Activated CD8-positive, alpha-beta T cell treated with anti-CD3 and anti-CD28 coated beads for 36 hours (primary cell): ENCODE data around the gene CSNK1G3. TPM values are rescaled to one million over a fixed set of nuclear protein-coding genes. Genes with fewer than 3 reads are reported as not detected.

Experiments used
- ATAC-seq: fragments of 200-7000 bp; cut with Tn5 transposase; one replicate; pipeline ENCODE4 v1.10.0; 2021; ENCODE audit warnings: mild to moderate bottlenecking, moderate library complexity
- CTCF ChIA-PET: fragments of 350-600 bp; sonication (Branson Sonifier 250); formaldehyde crosslinking; loops from one replicate; lab custom pipeline; 2021; ENCODE audit warnings: antibody characterized with exemption; lab: Charles Lee
- POLR2A ChIA-PET: fragments of 350-600 bp; sonication (Branson Sonifier 250); formaldehyde crosslinking; loops from one replicate; lab custom pipeline; 2021; ENCODE audit warnings: antibody characterized with exemption; lab: Charles Lee
- DNase-seq: peaks from one replicate; pipeline ENCODE4 v3.0.0-alpha.2; 2020
- H3K27ac Mint-ChIP-seq: one replicate; pipeline ENCODE4 v1.8.0; 2021; ENCODE audit warnings: mild to moderate bottlenecking, mixed read lengths
- H3K27me3 Mint-ChIP-seq: one replicate; pipeline ENCODE4 v1.8.0; 2021; ENCODE audit warnings: mixed read lengths
- H3K36me3 Mint-ChIP-seq: one replicate; pipeline ENCODE4 v1.8.0; 2021; ENCODE audit warnings: low read depth, mixed read lengths
- H3K4me1 Mint-ChIP-seq: one replicate; pipeline ENCODE4 v1.8.0; 2021; ENCODE audit warnings: low read depth, mixed read lengths
- H3K4me3 Mint-ChIP-seq: one replicate; pipeline ENCODE4 v1.8.0; 2021; ENCODE audit warnings: mild to moderate bottlenecking, moderate library complexity, mixed read lengths
- H3K9me3 Mint-ChIP-seq: one replicate; pipeline ENCODE4 v1.8.0; 2021; ENCODE audit warnings: mixed read lengths
- intact Hi-C: fragments of 100-400 bp; cut with micrococcal nuclease; formaldehyde crosslinking; loops from one replicate; pipeline ENCODE4 v1.10.0; 2022
- total RNA-seq, 2 experiments: library from RNA; stranded (reverse); gene quantifications; one replicate each; pipeline ENCODE4 v1.2.3, GENCODE V29; 2021
- TF ChIP-seq, protein P1 (sequence below): fragments of 200-600 bp; IDR thresholded peaks from one replicate; pipeline ENCODE4 v1.8.0; 2022; ENCODE audit warnings: antibody characterized with exemption, mild to moderate bottlenecking

Gene CSNK1G3
- total RNA-seq, 2 experiments from 2014 or later = 36.1 to 39.2 TPM

DNA sequence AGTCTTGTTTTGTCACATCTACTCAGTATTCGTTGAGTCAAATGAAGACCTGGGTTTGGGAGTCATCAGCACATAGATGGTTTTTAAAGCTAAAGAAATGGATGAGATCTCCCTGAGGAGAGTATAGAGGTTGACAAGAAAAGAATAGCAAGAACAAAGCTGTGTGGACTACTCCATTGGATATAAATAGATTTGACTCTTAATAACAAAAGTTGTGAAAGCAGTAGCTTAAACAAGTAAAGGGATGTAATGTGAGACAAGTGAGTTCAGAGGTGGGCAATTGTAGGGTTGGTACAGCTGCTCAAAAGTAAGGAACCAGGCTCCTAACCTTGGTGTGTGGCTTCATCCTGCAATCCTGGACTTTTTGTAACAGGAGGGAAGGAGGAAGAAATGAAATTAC is 49.3 kb downstream of the CSNK1G3 start:
- POLR2A ChIA-PET = no interaction called here
- no peak overlapping the region for H3K4me3 Mint-ChIP-seq
- intact Hi-C loops = no loop called here
- peaks cover 5% of the 10 kb centered on the region for H3K9me3 Mint-ChIP-seq
- TF ChIP-seq, protein P1, sequence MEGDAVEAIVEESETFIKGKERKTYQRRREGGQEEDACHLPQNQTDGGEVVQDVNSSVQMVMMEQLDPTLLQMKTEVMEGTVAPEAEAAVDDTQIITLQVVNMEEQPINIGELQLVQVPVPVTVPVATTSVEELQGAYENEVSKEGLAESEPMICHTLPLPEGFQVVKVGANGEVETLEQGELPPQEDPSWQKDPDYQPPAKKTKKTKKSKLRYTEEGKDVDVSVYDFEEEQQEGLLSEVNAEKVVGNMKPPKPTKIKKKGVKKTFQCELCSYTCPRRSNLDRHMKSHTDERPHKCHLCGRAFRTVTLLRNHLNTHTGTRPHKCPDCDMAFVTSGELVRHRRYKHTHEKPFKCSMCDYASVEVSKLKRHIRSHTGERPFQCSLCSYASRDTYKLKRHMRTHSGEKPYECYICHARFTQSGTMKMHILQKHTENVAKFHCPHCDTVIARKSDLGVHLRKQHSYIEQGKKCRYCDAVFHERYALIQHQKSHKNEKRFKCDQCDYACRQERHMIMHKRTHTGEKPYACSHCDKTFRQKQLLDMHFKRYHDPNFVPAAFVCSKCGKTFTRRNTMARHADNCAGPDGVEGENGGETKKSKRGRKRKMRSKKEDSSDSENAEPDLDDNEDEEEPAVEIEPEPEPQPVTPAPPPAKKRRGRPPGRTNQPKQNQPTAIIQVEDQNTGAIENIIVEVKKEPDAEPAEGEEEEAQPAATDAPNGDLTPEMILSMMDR = no peak
- CTCF ChIA-PET = interaction anchor here (1.3 to 1.6 kb wide), 3 partner anchors 27 to 194 kb away, joined by 4 to 5 read pairs (median 4); partner anchors contain the start of gene CEP120
- peaks cover 28% of the 10 kb centered on the region for H3K36me3 Mint-ChIP-seq
- ATAC-seq (no peak), DNase-seq (no peak)
- H3K27ac Mint-ChIP-seq = no peak overlapping the region
- H3K27me3 Mint-ChIP-seq = no peaks in the 10 kb centered on the region
- peaks cover 17% of the 10 kb centered on the region for H3K4me1 Mint-ChIP-seq

DNA sequence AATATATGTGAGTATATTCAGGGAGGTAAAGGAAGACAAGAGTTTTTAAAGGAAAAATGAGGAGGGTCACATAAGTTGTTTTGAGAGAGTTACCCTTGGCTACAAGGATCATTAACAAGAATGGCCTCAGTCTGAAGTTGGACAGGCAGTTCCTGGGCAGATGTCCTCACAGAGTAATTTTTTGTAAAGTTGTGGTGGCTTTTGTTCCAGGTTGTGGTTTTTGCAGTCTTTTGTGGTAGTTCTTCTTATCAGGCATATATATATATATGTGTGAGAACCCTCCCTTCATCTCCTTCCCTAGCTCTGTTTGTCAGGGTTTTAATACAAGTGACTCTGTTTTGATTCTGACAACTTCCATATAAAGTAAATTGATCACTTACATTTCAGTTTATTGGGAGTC is 60.0 kb downstream of the CSNK1G3 start:
- Mint-ChIP-seq H3K36me3 (peaks cover 24% of the 10 kb centered on the region), H3K4me3 (no peak overlapping the region), H3K27me3 (no peaks in the 10 kb centered on the region), H3K9me3 (no peaks in the 10 kb centered on the region), H3K4me1 (peaks cover 23% of the 10 kb centered on the region), H3K27ac (no peak overlapping the region)
- ChIA-PET CTCF (no interaction called here), POLR2A (no interaction called here)
- DNase-seq = no peak
- intact Hi-C loops = no loop called here
- no peak for ATAC-seq
- TF ChIP-seq, protein P1 = no peak

DNA sequence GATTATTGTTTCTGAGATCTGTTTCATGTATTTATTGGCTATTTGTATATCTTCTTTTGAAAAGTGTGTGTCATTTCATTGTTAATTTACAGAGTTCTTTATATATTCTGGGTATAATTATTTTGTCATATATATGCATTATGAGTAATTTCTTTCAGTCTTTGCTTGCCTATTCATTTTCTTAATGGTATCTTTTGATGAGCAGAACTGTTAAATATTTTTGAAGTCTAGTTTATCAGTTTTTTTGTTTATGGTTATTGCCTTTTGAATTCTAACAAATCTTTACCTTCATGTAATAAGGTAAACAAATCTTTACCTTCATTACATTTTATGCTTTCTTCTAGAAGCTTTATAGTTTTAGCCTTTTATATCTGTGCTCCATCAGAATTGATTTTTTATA is 66.4 kb downstream of the CSNK1G3 start:
- no peak for ATAC-seq
- no peak overlapping the region for H3K4me3 Mint-ChIP-seq
- ChIA-PET CTCF (interaction anchor here (1.3 kb wide), 1 partner anchor 32 kb away, joined by 5 read pairs; no protein-coding TSS in a partner anchor), POLR2A (interaction anchor here (0.7 kb wide), 1 partner anchor 40 kb away, joined by 3 read pairs; no protein-coding TSS in a partner anchor)
- peaks cover 24% of the 10 kb centered on the region for H3K36me3 Mint-ChIP-seq
- no peaks in the 10 kb centered on the region for H3K27me3 Mint-ChIP-seq
- no peak for DNase-seq
- intact Hi-C loops = no loop called here
- no peaks in the 10 kb centered on the region for H3K4me1 Mint-ChIP-seq
- TF ChIP-seq, protein P1 = no peak
- no peaks in the 10 kb centered on the region for H3K9me3 Mint-ChIP-seq
- H3K27ac Mint-ChIP-seq = no peak overlapping the region

DNA sequence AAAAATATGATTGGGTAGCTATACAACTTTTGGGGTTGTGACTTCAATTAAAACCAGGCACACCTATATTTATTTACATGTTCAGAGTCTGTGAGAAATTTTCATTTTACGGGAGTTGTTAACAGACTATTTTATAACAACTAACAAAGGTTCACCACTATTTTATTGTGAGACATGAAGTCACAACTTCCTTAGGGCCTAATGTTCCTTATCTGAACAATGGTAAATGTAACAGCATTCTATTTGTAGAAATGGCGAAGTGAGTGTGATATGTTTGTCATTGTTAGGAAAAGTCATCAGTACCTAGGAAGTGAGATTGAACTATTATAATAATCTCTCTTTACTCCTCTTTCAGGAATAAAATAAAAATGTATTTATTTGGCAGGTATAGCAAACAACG is 67.4 kb downstream of the CSNK1G3 start:
- POLR2A ChIA-PET = no interaction called here
- Mint-ChIP-seq H3K9me3 (no peaks in the 10 kb centered on the region), H3K27me3 (no peaks in the 10 kb centered on the region), H3K36me3 (peaks cover 21% of the 10 kb centered on the region), H3K27ac (no peak overlapping the region), H3K4me1 (no peaks in the 10 kb centered on the region), H3K4me3 (no peak overlapping the region)
- no peak for DNase-seq
- TF ChIP-seq, protein P1 = no peak
- CTCF ChIA-PET = interaction anchor here (1.3 kb wide), 1 partner anchor 31 kb away, joined by 5 read pairs; no protein-coding TSS in a partner anchor
- ATAC-seq = no peak
- intact Hi-C loops = no loop called here

DNA sequence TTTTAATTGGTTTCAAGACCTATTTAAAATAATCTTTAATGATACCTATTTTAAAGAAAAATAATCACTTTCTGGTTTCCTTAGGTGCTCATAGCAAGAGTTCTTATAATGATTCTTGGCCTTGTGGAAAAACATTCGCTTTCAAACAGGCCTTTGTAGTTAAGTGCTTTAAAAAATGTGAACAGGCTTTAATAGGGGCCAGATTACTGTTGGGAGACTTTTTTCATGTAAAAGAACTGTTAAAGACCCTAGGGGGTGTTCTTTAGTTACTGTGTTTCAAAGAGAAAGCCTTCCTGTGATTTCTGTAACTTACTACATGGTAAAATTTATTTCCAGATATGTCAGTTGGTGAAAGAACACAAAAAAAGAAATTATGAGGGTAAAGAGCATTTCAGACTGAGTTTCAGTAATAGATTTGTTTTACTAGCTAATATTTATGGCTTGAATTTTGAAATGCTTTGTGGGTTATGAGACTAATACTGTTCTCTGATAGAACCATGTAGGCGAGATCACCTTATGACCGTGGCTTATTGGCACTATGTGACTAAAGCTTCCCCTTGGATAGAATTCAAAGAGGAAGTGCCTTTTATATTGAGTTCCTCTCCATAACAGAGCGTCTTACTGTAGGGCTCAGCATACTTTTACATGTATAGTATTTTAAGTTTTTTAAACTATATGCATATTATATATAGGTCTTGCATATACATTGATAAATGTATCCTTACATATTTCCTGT is 70.7 kb downstream of the CSNK1G3 start:
- no peak for DNase-seq
- intact Hi-C loops = no loop called here
- CTCF ChIA-PET = no interaction called here

More for the DNA sequence above, 70.7 kb downstream of the CSNK1G3 start:
- H3K27ac Mint-ChIP-seq = no peak overlapping the region
- no peaks in the 10 kb centered on the region for H3K27me3 Mint-ChIP-seq
- H3K4me3 Mint-ChIP-seq = no peak overlapping the region
- TF ChIP-seq, protein P1 = no peak
- ATAC-seq = no peak
- no peaks in the 10 kb centered on the region for H3K4me1 Mint-ChIP-seq
- no peaks in the 10 kb centered on the region for H3K9me3 Mint-ChIP-seq
- peaks cover 9% of the 10 kb centered on the region for H3K36me3 Mint-ChIP-seq
- POLR2A ChIA-PET = no interaction called here
